Peyer's patch (tissue), 4 donors: ENCODE data around the gene SLC25A26. TPM values are rescaled to one million over a fixed set of nuclear protein-coding genes. Genes with fewer than 3 reads are reported as not detected.
A peak's percentile ranks its signal among the peaks of the same experiment; 100 is the strongest.
"Not testable (repeated sequence)": the region's sequence is repeated elsewhere in the genome, so short reads cannot be mapped to it uniquely, and the experiment has no call there.

Experiments used
- DNase-seq, 3 donors: peaks; one replicate each; pipeline ENCODE4 v3.0.0-alpha.2; 2017 to 2019
- H3K27ac ChIP-seq, 4 donors: fragments of 200-600 bp; sonication (generic); one replicate each; pipeline ENCODE4 v1.5.1; 2016 to 2019
- H3K27me3 ChIP-seq, 2 donors: fragments of 200-600 bp; sonication (generic); one replicate each; pipeline ENCODE4 v1.5.1; 2019
- H3K36me3 ChIP-seq, 3 donors: fragments of 200-600 bp; sonication (generic); one replicate each; pipeline ENCODE4 v1.5.1; 2016 to 2019
- H3K4me1 ChIP-seq, 4 donors: fragments of 200-600 bp; sonication (generic); one replicate each; pipeline ENCODE4 v1.5.1; 2016 to 2019
- H3K4me3 ChIP-seq, 4 donors: fragments of 200-600 bp; sonication (generic); 1 replicate in 3 of 4; 2 replicates in 1 of 4; pipeline ENCODE4 v1.5.1; 2016 to 2019; ENCODE audit warnings: mild to moderate bottlenecking in 1 of 4
- H3K9me3 ChIP-seq, 4 donors: fragments of 200-600 bp; sonication (generic); one replicate each; pipeline ENCODE4 v1.5.1; 2016 to 2019; ENCODE audit warnings: mild to moderate bottlenecking in 1 of 4
- POLR2A ChIP-seq, 2 donors: fragments of 450-650 bp; IDR thresholded peaks; one replicate each; pipeline ENCODE4 v1.5.1; 2017; ENCODE audit warnings: antibody characterized with exemption in 2 of 2, mild to moderate bottlenecking in 2 of 2, moderate library complexity in 2 of 2
- total RNA-seq, 4 donors: library from RNA; depleted of rRNA; stranded (reverse); fragments of >200 nt; gene quantifications; one replicate each; pipeline ENCODE4 v1.1.0, GENCODE V29; 2016
- TF ChIP-seq, protein P1 (sequence below), 6 experiments: fragments of 450-650 bp in 4 of 6; fragments of 200-600 bp in 2 of 6; sonication (generic) in 1 of 6; IDR thresholded peaks; one replicate each; pipeline ENCODE4 v1.5.1; 2017 to 2019; ENCODE audit warnings: antibody characterized with exemption in 6 of 6, mild to moderate bottlenecking in 3 of 6, moderate library complexity in 1 of 6

SLC25A26 gene
- total RNA-seq, 4 donors from 2014 or later, result 11.9 to 28.9 (median 17.7) TPM

DNA sequence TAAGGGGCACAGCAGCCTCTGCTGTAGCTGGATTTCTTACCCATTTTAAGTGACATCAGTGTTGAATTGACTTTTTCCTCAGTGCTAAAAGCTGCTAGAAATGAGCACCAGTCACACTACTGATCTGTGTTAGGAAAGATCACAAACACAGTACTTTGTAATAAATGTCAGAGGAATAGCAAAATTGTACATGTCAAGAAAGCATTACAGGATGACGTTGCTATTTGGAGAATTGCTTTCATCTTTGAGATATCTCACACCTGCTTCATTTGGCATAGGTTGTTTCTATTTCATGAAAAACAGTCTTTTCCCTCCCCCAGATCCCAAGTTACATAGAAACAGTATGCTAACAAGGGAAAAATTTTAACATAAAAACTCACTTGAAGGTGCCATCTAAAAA is 77.8 kb downstream of the SLC25A26 start:
- no peaks in the 10 kb centered on the region for H3K36me3 ChIP-seq
- DNase-seq, result no peak
- no peak overlapping the region for H3K4me3 ChIP-seq
- H3K27me3 ChIP-seq, result no peaks in the 10 kb centered on the region
- peak overlapping the region in 1 of 4 donors; percentile 30 for H3K27ac ChIP-seq
- H3K9me3 ChIP-seq, result no peaks in the 10 kb centered on the region
- no peaks in the 10 kb centered on the region for H3K4me1 ChIP-seq
- TF ChIP-seq, protein P1, sequence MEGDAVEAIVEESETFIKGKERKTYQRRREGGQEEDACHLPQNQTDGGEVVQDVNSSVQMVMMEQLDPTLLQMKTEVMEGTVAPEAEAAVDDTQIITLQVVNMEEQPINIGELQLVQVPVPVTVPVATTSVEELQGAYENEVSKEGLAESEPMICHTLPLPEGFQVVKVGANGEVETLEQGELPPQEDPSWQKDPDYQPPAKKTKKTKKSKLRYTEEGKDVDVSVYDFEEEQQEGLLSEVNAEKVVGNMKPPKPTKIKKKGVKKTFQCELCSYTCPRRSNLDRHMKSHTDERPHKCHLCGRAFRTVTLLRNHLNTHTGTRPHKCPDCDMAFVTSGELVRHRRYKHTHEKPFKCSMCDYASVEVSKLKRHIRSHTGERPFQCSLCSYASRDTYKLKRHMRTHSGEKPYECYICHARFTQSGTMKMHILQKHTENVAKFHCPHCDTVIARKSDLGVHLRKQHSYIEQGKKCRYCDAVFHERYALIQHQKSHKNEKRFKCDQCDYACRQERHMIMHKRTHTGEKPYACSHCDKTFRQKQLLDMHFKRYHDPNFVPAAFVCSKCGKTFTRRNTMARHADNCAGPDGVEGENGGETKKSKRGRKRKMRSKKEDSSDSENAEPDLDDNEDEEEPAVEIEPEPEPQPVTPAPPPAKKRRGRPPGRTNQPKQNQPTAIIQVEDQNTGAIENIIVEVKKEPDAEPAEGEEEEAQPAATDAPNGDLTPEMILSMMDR (IDR thresholded peaks at IDR 0.05), result no peak
- no peak for TF ChIP-seq POLR2A (IDR thresholded peaks at IDR 0.05)

DNA sequence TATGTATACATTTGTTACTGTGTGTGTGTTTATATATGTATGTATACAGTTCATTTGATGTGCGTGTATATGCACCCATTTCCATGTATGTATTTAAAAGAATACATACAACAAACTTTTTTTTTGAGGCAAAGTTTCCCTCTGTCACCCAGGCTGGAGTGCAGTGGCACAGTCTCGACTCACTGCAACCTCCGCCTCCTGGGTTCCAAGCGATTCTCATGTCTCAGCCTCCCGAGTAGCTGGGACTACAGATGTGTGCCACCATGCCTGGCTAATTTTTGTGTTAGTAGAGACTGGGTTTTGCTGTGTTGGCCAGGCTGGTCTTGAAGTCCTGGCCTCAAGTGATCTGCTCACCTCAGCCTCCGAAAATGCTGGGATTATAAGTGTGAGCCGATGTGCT is 78.3 kb downstream of the SLC25A26 start:
- not testable (repeated sequence) for H3K27ac ChIP-seq, DNase-seq, H3K4me1 ChIP-seq, H3K36me3 ChIP-seq, H3K9me3 ChIP-seq, H3K4me3 ChIP-seq, H3K27me3 ChIP-seq

DNA sequence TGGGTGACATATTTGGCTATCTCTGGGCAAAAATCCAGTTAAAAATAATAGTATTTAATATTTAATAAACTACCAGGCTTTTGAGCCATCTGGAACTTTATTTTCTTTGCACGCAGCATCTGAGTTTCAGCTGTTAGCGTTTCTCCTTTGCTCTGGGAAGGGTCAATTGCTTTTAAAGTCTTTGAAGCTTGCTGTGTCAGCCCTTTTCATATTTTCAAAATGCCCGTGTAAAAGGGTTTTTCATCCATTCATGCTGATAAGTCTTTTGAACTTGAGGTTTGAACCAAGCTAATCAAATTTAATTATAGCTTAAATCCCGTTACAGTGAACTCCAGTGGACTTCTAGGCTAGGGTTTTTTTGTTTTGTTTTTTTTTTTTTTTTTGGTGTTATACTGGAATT is 79.1 kb downstream of the SLC25A26 start:
- H3K4me3 ChIP-seq, result no peak overlapping the region
- TF ChIP-seq, protein P1 (IDR thresholded peaks at IDR 0.05), result no peak
- TF ChIP-seq POLR2A (IDR thresholded peaks at IDR 0.05), result no peak
- no peaks in the 10 kb centered on the region for H3K4me1 ChIP-seq
- H3K27ac ChIP-seq, result no peak overlapping the region
- H3K27me3 ChIP-seq, result no peaks in the 10 kb centered on the region
- no peaks in the 10 kb centered on the region for H3K9me3 ChIP-seq
- H3K36me3 ChIP-seq, result no peaks in the 10 kb centered on the region
- no peak for DNase-seq

DNA sequence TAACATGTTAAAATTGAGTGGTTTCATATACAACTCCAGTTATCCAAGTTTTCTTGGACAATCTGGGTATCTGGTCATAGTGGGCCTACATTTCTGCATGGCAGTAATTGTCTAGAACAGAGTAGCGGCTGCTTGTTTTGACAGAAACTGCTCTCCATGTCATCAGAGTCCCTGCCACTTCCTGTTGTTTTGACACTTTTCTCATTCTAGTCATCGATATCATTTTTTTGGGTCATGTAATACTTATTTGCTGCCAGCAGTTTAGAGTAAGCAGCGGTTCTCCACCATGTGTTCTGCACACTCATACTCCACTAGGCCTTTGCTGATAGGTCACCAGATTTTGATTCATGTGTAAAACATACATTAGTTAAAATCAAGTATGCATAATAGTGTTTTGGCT is 81.5 kb downstream of the SLC25A26 start:
- H3K27ac ChIP-seq, result peak overlapping the region; percentile 62 to 67 (median 64)
- peak in 2 of 3 donors; percentile 26 to 56 for DNase-seq
- no peaks in the 10 kb centered on the region for H3K27me3 ChIP-seq
- no peaks in the 10 kb centered on the region for H3K9me3 ChIP-seq
- H3K4me3 ChIP-seq, result no peak overlapping the region
- peak in 1 of 2 donors; percentile 11 for TF ChIP-seq POLR2A (IDR thresholded peaks at IDR 0.05)
- TF ChIP-seq, protein P1 (IDR thresholded peaks at IDR 0.05), result peak in 1 of 6 experiments; percentile 18
- H3K36me3 ChIP-seq, result no peaks in the 10 kb centered on the region
- no peaks in the 10 kb centered on the region for H3K4me1 ChIP-seq

DNA sequence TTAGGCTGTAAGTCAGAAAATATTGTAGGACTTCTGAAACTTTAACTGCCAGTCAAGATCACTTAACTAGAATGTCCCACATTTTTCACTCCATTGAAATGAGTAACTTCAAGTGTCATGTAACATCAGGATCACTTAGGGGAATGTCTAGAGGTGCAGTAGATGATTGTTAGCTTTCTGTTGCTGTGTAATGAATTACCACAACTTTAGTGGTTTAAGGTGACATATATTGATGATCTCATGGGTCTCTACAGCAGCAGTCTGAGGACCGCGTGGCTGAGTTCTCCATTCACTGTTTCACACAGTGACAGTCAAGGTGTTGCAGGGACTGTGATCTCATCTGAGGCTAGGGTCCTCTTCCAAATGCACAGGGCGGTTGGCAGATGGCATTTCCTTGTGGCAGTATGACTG is 82.7 kb downstream of the SLC25A26 start:
- no peaks in the 10 kb centered on the region for H3K4me1 ChIP-seq
- peak overlapping the region; percentile 62 to 67 (median 64) for H3K27ac ChIP-seq
- no peaks in the 10 kb centered on the region for H3K9me3 ChIP-seq
- no peak for TF ChIP-seq POLR2A (IDR thresholded peaks at IDR 0.05)
- TF ChIP-seq, protein P1 (IDR thresholded peaks at IDR 0.05), result no peak
- H3K36me3 ChIP-seq, result no peaks in the 10 kb centered on the region
- no peaks in the 10 kb centered on the region for H3K27me3 ChIP-seq
- no peak overlapping the region for H3K4me3 ChIP-seq
- DNase-seq, result peak in 2 of 3 donors; percentile 25 to 53

DNA sequence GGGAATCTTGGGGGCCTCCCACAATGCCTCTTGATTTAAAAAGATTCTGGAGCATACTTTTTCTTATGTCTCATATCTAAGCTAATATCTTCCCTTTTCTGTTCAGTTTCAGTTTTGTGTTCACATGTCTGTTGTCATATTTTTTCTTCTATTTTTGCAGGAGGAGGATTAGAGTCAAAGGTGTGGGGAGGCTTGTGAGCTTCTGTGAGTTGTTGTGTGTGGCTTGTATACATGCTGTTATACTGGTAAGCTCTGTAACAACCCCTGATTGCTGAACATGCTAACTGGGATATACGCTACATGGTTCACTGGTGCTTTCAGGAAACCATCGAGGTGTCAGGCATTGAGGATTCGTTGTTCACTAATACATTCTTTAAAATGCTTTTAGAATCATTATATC is 83.5 kb downstream of the SLC25A26 start:
- no peaks in the 10 kb centered on the region for H3K9me3 ChIP-seq
- H3K4me1 ChIP-seq, result no peaks in the 10 kb centered on the region
- no peaks in the 10 kb centered on the region for H3K36me3 ChIP-seq
- no peak for TF ChIP-seq POLR2A (IDR thresholded peaks at IDR 0.05)
- TF ChIP-seq, protein P1 (IDR thresholded peaks at IDR 0.05), result no peak
- DNase-seq, result no peak
- no peak overlapping the region for H3K4me3 ChIP-seq
- no peaks in the 10 kb centered on the region for H3K27me3 ChIP-seq
- H3K27ac ChIP-seq, result peak overlapping the region; percentile 62 to 67 (median 64)

DNA sequence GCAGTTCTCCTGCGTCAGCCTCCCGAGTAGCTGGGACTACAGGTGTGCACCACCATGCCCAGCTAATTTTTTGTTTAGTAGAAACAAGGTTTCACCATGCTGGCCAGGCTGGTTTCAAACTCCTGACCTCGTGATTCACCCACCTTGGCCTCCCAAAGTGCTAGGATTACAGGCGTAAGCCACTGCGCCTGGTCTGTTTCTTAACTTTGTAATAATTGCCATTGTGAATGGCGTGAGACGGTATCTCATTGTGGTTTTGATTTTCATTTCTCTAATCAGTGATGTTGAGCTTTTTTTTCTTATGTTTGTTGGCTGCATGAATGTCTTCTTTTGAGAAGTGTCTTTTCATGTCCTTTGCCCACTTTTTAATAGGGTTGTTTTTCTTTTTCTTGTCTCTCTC is 85.3 kb downstream of the SLC25A26 start:
- DNase-seq, H3K4me1 ChIP-seq, H3K27me3 ChIP-seq, H3K4me3 ChIP-seq, H3K27ac ChIP-seq, H3K36me3 ChIP-seq, H3K9me3 ChIP-seq: not testable (repeated sequence)

DNA sequence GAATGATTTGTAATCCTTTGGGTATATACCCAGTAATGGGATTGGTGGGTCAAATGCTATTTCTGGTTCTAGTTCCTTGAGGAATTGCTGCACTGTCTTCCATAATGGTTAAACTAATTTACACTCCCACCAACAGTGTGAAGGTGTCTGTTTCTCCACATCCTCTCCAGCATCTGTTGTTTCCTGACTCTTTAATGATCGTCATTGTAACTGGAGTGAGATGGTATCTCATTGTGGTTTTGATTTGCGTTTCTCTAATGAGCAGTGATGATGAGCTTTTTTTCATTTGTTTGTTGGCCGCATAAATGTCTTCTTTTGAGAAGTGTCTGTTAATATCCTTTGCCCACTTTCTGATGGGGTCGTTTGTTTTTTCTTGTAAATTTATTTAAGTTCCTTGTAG is 86.2 kb downstream of the SLC25A26 start:
- H3K4me3 ChIP-seq, H3K9me3 ChIP-seq, H3K36me3 ChIP-seq, H3K4me1 ChIP-seq, H3K27me3 ChIP-seq, DNase-seq: not testable (repeated sequence)
- peak overlapping the region in 1 of 4 donors; percentile 43 for H3K27ac ChIP-seq
